Smooth muscle cell (in vitro differentiated cells): ENCODE results near the gene RDH16. TPM values are rescaled to one million over a fixed set of nuclear protein-coding genes. Genes with fewer than 3 reads are reported as not detected.

Source experiments
- DNase-seq: peaks from one replicate; lab custom pipeline; 2025; ENCODE audit not compliant: unreplicated experiment; lab: John Stamatoyannopoulos, UW
- H2AFZ ChIP-seq: fragments of 200-600 bp; sonication (generic); 2 replicates; pipeline ENCODE4 v1.6.0; 2016; ENCODE audit warnings: antibody characterized with exemption, low read depth, mild to moderate bottlenecking
- H3F3A ChIP-seq: fragments of 200-600 bp; sonication (generic); 2 replicates; pipeline ENCODE4 v1.6.0; 2017; ENCODE audit warnings: antibody characterized with exemption, low read depth
- H3K27ac ChIP-seq: fragments of 200-600 bp; sonication (generic); 2 replicates; pipeline ENCODE4 v1.5.1; 2016; ENCODE audit warnings: low read depth, mild to moderate bottlenecking
- H3K27me3 ChIP-seq: fragments of 200-600 bp; sonication (generic); 2 replicates; pipeline ENCODE4 v1.6.1; 2016; ENCODE audit warnings: low read depth, mild to moderate bottlenecking
- H3K36me3 ChIP-seq: fragments of 200-600 bp; sonication (generic); 2 replicates; pipeline ENCODE4 v1.5.1; 2016; ENCODE audit warnings: low read depth
- H3K4me1 ChIP-seq: fragments of 200-600 bp; sonication (generic); 2 replicates; pipeline ENCODE4 v1.5.1; 2016; ENCODE audit warnings: low read depth
- H3K4me2 ChIP-seq: fragments of 200-600 bp; sonication (generic); 2 replicates; pipeline ENCODE4 v1.6.0; 2016; ENCODE audit warnings: mild to moderate bottlenecking
- H3K4me3 ChIP-seq: fragments of 200-600 bp; sonication (generic); 2 replicates; pipeline ENCODE4 v1.5.1; 2016; ENCODE audit warnings: mild to moderate bottlenecking
- H3K79me2 ChIP-seq: fragments of 200-600 bp; sonication (generic); 2 replicates; pipeline ENCODE4 v1.6.0; 2016; ENCODE audit warnings: low read depth, mild to moderate bottlenecking
- H3K9ac ChIP-seq: fragments of 200-600 bp; sonication (generic); 2 replicates; pipeline ENCODE4 v1.6.0; 2016; ENCODE audit warnings: low read depth
- H3K9me3 ChIP-seq: fragments of 200-600 bp; sonication (generic); replicated peaks from 2 replicates; pipeline ENCODE4 v1.5.1; 2016; ENCODE audit warnings: low read depth
- H4K20me1 ChIP-seq: fragments of 200-600 bp; sonication (generic); 2 replicates; pipeline ENCODE4 v1.6.0; 2016; ENCODE audit warnings: low read depth
- CTCF ChIP-seq: fragments of 200-600 bp; sonication (generic); IDR thresholded peaks from 2 replicates; pipeline ENCODE4 v1.5.1; 2017; ENCODE audit warnings: borderline replicate concordance, mild to moderate bottlenecking, antibody characterized with exemption; ENCODE audit not compliant: insufficient read depth, poor library complexity, severe bottlenecking
- WGBS: methylation state at CpG from one replicate; pipeline ENCODE4 v1.1.7; 2016; ENCODE audit warnings: low lambda C conversion rate; 5-methylcytosine and 5-hydroxymethylcytosine counted together
- polyA plus RNA-seq: library from polyadenylated mRNA; unstranded; fragments of >200 nt; fragmentation: Nextera tagmentation; extraction: Ambion mirVana; gene quantifications from 2 replicates; pipeline ENCODE4 v1.2.1, GENCODE V29; 2016
- total RNA-seq: library from RNA; depleted of rRNA; stranded (reverse); fragments of >200 nt; gene quantifications from 2 replicates; pipeline ENCODE4 v1.2.3, GENCODE V29; 2014

The RDH16 gene
- total RNA-seq (0.94 and 2.0 TPM in 2 replicates), polyA plus RNA-seq (0.55 and 3.4 TPM in 2 replicates)

- no peaks in the 10 kb centered on the region for H3F3A ChIP-seq
- no peaks in the 10 kb centered on the region for H3K4me1 ChIP-seq
- H4K20me1 ChIP-seq = no peaks in the 10 kb centered on the region
- H2AFZ ChIP-seq = no peak within 1 kb of the TSS
- no peaks in the 10 kb centered on the region for H3K9me3 ChIP-seq
- H3K27ac ChIP-seq = peak within 1 kb of the TSS; percentile 35
- TF ChIP-seq CTCF = no peak
- no peaks in the 10 kb centered on the region for H3K79me2 ChIP-seq
- no peak within 1 kb of the TSS for H3K9ac ChIP-seq
- H3K4me3 ChIP-seq = no peak within 1 kb of the TSS
- no peak within 1 kb of the TSS for H3K4me2 ChIP-seq
- H3K27me3 ChIP-seq = no peaks in the 10 kb centered on the region
- no peaks in the 10 kb centered on the region for H3K36me3 ChIP-seq
- DNase-seq = no peak
- 71% methylated on average over 10 of the region's 10 CpGs for WGBS
These were observed at the start of gene RDH16 for GRCh38 chr12:56957229-56958052. Gene RDH16 (minus strand): TSS chr12:56957608. CDS start chr12:56957462, 146 bp downstream.

GRCh38 chr12:57006809-57007475, 49.5 kb upstream of the RDH16 start:
- peak overlapping the region; percentile 36 for H3K4me3 ChIP-seq
- TF ChIP-seq CTCF = no peak
- H3K9me3 ChIP-seq = no peaks in the 10 kb centered on the region
- DNase-seq = no peak
- H3K4me2 ChIP-seq = peak overlapping the region; percentile 74
- no peaks in the 10 kb centered on the region for H3K36me3 ChIP-seq
- peaks cover 11% of the 10 kb centered on the region for H3F3A ChIP-seq
- H3K4me1 ChIP-seq = peaks cover 7% of the 10 kb centered on the region
- H3K9ac ChIP-seq = no peak overlapping the region
- H2AFZ ChIP-seq = peak overlapping the region; percentile 47
- H3K79me2 ChIP-seq = peaks cover 26% of the 10 kb centered on the region
- H4K20me1 ChIP-seq = peaks cover 8% of the 10 kb centered on the region
- 86% methylated on average over 10 of the region's 10 CpGs for WGBS
- no peak overlapping the region for H3K27ac ChIP-seq
- H3K27me3 ChIP-seq = no peaks in the 10 kb centered on the region

GRCh38 chr12:57005980-57006808, 48.8 kb upstream of the RDH16 start, which contains the start of gene ZBTB39:
Gene ZBTB39 (minus strand): TSS chr12:57006546. CDS start chr12:57004917, 1,629 bp downstream.
- peak within 1 kb of the TSS; percentile 80 for H3K9ac ChIP-seq
- peak within 1 kb of the TSS; percentile 47 for H2AFZ ChIP-seq
- DNase-seq = peak; percentile 33
- no peaks in the 10 kb centered on the region for H3K36me3 ChIP-seq
- H3K79me2 ChIP-seq = peaks cover 32% of the 10 kb centered on the region
- peaks cover 11% of the 10 kb centered on the region for H3F3A ChIP-seq
- H3K4me2 ChIP-seq = peak within 1 kb of the TSS; percentile 97
- peak within 1 kb of the TSS; percentile 88 for H3K4me3 ChIP-seq
- peak; percentile 56 for TF ChIP-seq CTCF
- no peaks in the 10 kb centered on the region for H3K27me3 ChIP-seq
- no peaks in the 10 kb centered on the region for H3K9me3 ChIP-seq
- 1% methylated on average over 34 of the region's 94 CpGs for WGBS
- H4K20me1 ChIP-seq = peaks cover 16% of the 10 kb centered on the region
- peaks cover 7% of the 10 kb centered on the region for H3K4me1 ChIP-seq
- peak within 1 kb of the TSS; percentile 32 for H3K27ac ChIP-seq
